ENCODE data around the gene PCSK7.

Gene PCSK7

DNA sequence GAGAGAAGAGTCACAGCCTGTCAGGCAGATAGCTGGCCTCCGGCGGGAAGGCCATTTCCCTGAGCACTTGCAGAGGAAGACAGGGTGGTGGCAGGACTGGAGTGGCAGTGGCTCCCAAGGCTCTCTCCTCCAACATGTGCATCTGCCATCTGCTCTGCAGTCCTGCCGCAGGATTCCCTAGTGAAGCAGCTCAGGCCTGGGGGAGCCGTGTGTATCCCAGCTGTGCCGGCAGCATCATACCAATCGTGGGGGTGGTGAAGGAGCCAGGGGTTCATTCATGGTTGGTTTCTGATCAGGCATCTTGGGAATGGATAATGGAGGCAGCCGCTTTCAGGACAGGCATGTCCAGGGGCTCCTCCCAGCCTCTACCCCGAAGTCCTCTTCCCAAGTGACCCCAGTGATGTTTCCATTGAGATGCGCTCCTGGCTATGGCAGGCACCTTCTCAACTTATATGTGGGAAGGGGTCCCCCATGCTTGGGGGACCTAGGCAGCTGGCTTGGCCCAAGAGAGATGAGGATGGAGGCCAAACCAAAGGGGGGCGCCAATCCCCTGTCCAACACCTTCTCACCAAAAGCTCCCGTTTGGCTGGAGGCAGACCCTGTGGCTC, 26.6 kb downstream of the PCSK7 start:
- CTCF ChIA-PET = no interaction called here
- no peaks in the 10 kb centered on the region for H3K4me1 ChIP-seq (ENCODE audit: control insufficient read depth, insufficient read depth, low read length)
- no peak for TF ChIP-seq SP3 (tag by site-specific recombination; IDR thresholded peaks at IDR 0.05)
- TF ChIP-seq ZNF768 (tag by site-specific recombination; IDR thresholded peaks at IDR 0.05) = no peak
- TF ChIP-seq ZNF133 (tag by site-specific recombination; IDR thresholded peaks at IDR 0.05) = no peak
- TF ChIP-seq MZF1 (tag by site-specific recombination; IDR thresholded peaks at IDR 0.05; ENCODE audit: borderline replicate concordance) = no peak
- TF ChIP-seq ATF2 (tag by site-specific recombination; IDR thresholded peaks at IDR 0.05; ENCODE audit: low read depth) = no peak
- TF ChIP-seq BCL11A (tag by site-specific recombination; IDR thresholded peaks at IDR 0.05; ENCODE audit: low read depth) = no peak
- no peak for TF ChIP-seq ZNF660 (tag by site-specific recombination; IDR thresholded peaks at IDR 0.05)
- no peak for TF ChIP-seq ZNF658 (tag by site-specific recombination; IDR thresholded peaks at IDR 0.05)
- TF ChIP-seq, protein P1, sequence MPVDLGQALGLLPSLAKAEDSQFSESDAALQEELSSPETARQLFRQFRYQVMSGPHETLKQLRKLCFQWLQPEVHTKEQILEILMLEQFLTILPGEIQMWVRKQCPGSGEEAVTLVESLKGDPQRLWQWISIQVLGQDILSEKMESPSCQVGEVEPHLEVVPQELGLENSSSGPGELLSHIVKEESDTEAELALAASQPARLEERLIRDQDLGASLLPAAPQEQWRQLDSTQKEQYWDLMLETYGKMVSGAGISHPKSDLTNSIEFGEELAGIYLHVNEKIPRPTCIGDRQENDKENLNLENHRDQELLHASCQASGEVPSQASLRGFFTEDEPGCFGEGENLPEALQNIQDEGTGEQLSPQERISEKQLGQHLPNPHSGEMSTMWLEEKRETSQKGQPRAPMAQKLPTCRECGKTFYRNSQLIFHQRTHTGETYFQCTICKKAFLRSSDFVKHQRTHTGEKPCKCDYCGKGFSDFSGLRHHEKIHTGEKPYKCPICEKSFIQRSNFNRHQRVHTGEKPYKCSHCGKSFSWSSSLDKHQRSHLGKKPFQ (tag by site-specific recombination; IDR thresholded peaks at IDR 0.05) = no peak
- no peak for TF ChIP-seq ZNF747 (tag by site-specific recombination; IDR thresholded peaks at IDR 0.05)
- TF ChIP-seq, protein P2, sequence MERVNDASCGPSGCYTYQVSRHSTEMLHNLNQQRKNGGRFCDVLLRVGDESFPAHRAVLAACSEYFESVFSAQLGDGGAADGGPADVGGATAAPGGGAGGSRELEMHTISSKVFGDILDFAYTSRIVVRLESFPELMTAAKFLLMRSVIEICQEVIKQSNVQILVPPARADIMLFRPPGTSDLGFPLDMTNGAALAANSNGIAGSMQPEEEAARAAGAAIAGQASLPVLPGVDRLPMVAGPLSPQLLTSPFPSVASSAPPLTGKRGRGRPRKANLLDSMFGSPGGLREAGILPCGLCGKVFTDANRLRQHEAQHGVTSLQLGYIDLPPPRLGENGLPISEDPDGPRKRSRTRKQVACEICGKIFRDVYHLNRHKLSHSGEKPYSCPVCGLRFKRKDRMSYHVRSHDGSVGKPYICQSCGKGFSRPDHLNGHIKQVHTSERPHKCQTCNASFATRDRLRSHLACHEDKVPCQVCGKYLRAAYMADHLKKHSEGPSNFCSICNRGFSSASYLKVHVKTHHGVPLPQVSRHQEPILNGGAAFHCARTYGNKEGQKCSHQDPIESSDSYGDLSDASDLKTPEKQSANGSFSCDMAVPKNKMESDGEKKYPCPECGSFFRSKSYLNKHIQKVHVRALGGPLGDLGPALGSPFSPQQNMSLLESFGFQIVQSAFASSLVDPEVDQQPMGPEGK (tag by site-specific recombination; IDR thresholded peaks at IDR 0.05) = no peak
- TF ChIP-seq ZNF433 (tag by site-specific recombination; IDR thresholded peaks at IDR 0.05; ENCODE audit: low read depth) = no peak
- no peak for TF ChIP-seq ZNF16 (tag by site-specific recombination; IDR thresholded peaks at IDR 0.05; ENCODE audit: low read depth)
- H3K27ac ChIP-seq (ENCODE audit: extremely low read depth, low read depth, low read length) = no peak overlapping the region
- peaks cover 0 to 23% of the 10 kb centered on the region in 2 experiments; a peak in 1 of 3 replicates for H3K36me3 ChIP-seq (ENCODE audit: control insufficient read depth in 2 of 2, insufficient read depth in 1 of 2, low read length in 2 of 2)
- H3K9me3 ChIP-seq (ENCODE audit: control insufficient read depth, insufficient read depth, low read depth, low read length) = no peaks in the 10 kb centered on the region
- POLR2A ChIA-PET = no interaction called here
- no peak overlapping the region for H3K4me3 ChIP-seq (ENCODE audit: low read depth, low read length)

- no peaks in the 10 kb centered on the region for H3K4me1 ChIP-seq (ENCODE audit: control insufficient read depth, insufficient read depth, low read length)
- ChIA-PET CTCF (interaction anchor here (0.8 kb wide), 1 partner anchor 18 kb away, joined by 3 read pairs; no protein-coding TSS in a partner anchor), POLR2A (interaction anchor here (0.5 to 1.5 kb wide), 2 partner anchors 17 to 92 kb away, joined by 3 to 7 read pairs; no protein-coding TSS in a partner anchor)
- peaks cover 0 to 20% of the 10 kb centered on the region in 2 experiments; a peak in 1 of 3 replicates for H3K36me3 ChIP-seq (ENCODE audit: control insufficient read depth in 2 of 2, insufficient read depth in 1 of 2, low read length in 2 of 2)
- no peaks in the 10 kb centered on the region for H3K9me3 ChIP-seq (ENCODE audit: control insufficient read depth, insufficient read depth, low read depth, low read length)
- no peak overlapping the region for H3K4me3 ChIP-seq (ENCODE audit: low read depth, low read length)
- H3K27ac ChIP-seq (ENCODE audit: extremely low read depth, low read depth, low read length) = no peak overlapping the region
- no peak for TF ChIP-seq ZFHX2 (tag by site-specific recombination; conservative IDR thresholded peaks at IDR 0.05)
- no peak for TF ChIP-seq ZFP41 (tag by site-specific recombination; IDR thresholded peaks at IDR 0.05; ENCODE audit: borderline replicate concordance)
- TF ChIP-seq ZNF132 (tag by site-specific recombination; IDR thresholded peaks at IDR 0.05; ENCODE audit: borderline replicate concordance) = no peak
- TF ChIP-seq YY1 (tag by site-specific recombination; IDR thresholded peaks at IDR 0.05) = no peak
- TF ChIP-seq ZNF623 (tag by site-specific recombination; IDR thresholded peaks at IDR 0.05) = no peak
- TF ChIP-seq, protein P3, sequence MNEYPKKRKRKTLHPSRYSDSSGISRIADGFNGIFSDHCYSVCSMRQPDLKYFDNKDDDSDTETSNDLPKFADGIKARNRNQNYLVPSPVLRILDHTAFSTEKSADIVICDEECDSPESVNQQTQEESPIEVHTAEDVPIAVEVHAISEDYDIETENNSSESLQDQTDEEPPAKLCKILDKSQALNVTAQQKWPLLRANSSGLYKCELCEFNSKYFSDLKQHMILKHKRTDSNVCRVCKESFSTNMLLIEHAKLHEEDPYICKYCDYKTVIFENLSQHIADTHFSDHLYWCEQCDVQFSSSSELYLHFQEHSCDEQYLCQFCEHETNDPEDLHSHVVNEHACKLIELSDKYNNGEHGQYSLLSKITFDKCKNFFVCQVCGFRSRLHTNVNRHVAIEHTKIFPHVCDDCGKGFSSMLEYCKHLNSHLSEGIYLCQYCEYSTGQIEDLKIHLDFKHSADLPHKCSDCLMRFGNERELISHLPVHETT (tag by site-specific recombination; IDR thresholded peaks at IDR 0.05) = no peak
- TF ChIP-seq ZNF292 (tag by site-specific recombination; IDR thresholded peaks at IDR 0.05; ENCODE audit: borderline replicate concordance, low read depth) = no peak
- TF ChIP-seq, protein P4, sequence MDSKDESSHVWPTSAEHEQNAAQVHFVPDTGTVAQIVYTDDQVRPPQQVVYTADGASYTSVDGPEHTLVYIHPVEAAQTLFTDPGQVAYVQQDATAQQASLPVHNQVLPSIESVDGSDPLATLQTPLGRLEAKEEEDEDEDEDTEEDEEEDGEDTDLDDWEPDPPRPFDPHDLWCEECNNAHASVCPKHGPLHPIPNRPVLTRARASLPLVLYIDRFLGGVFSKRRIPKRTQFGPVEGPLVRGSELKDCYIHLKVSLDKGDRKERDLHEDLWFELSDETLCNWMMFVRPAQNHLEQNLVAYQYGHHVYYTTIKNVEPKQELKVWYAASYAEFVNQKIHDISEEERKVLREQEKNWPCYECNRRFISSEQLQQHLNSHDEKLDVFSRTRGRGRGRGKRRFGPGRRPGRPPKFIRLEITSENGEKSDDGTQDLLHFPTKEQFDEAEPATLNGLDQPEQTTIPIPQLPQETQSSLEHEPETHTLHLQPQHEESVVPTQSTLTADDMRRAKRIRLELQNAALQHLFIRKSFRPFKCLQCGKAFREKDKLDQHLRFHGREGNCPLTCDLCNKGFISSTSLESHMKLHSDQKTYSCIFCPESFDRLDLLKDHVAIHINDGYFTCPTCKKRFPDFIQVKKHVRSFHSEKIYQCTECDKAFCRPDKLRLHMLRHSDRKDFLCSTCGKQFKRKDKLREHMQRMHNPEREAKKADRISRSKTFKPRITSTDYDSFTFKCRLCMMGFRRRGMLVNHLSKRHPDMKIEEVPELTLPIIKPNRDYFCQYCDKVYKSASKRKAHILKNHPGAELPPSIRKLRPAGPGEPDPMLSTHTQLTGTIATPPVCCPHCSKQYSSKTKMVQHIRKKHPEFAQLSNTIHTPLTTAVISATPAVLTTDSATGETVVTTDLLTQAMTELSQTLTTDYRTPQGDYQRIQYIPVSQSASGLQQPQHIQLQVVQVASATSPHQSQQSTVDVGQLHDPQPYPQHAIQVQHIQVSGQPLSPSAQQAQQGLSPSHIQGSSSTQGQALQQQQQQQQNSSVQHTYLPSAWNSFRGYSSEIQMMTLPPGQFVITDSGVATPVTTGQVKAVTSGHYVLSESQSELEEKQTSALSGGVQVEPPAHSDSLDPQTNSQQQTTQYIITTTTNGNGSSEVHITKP (tag by site-specific recombination; IDR thresholded peaks at IDR 0.05) = no peak
- no peak for TF ChIP-seq ZSCAN16 (tag by site-specific recombination; IDR thresholded peaks at IDR 0.05)
- TF ChIP-seq ZNF843 (tag by site-specific recombination; IDR thresholded peaks at IDR 0.05) = no peak
- no peak for TF ChIP-seq ZNF530 (tag by site-specific recombination; IDR thresholded peaks at IDR 0.05; ENCODE audit: low read depth)
Observed at GRCh38 chr11:117204283-117205080, 27.4 kb downstream of the PCSK7 start.

Data from HEK293 (cell line).